Neutrophil (primary cell): ENCODE results near the gene THSD4.

ENCODE experiments used
- H3K27ac ChIP-seq: fragments of 200-600 bp; sonication (generic); 2 replicates; pipeline ENCODE4 v1.5.1; 2016; ENCODE audit warnings: mild to moderate bottlenecking, moderate library complexity
- H3K27me3 ChIP-seq: fragments of 200-600 bp; sonication (generic); 2 replicates; pipeline ENCODE4 v1.6.0; 2016; ENCODE audit warnings: mild to moderate bottlenecking
- H3K36me3 ChIP-seq: fragments of 200-600 bp; sonication (generic); 2 replicates; pipeline ENCODE4 v1.5.1; 2017
- H3K4me1 ChIP-seq, 2 experiments: fragments of 200-600 bp in 1 of 2; sonication (generic) in 1 of 2; 1 replicate in 1 of 2; 2 replicates in 1 of 2; pipeline versions ENCODE4 v1.5.1 to v1.6.1; 2013 to 2016; ENCODE audit warnings: low read depth in 1 of 2, low read length in 1 of 2, mild to moderate bottlenecking in 1 of 2, moderate library complexity in 1 of 2; ENCODE audit not compliant: control insufficient read depth in 1 of 2, insufficient read depth in 1 of 2
- H3K4me3 ChIP-seq, 2 experiments: fragments of 200-600 bp in 1 of 2; sonication (generic) in 1 of 2; 1 replicate in 1 of 2; 2 replicates in 1 of 2; pipeline ENCODE4 v1.5.1; 2013 to 2016; ENCODE audit warnings: low read depth in 1 of 2, low read length in 1 of 2, mild to moderate bottlenecking in 1 of 2, moderate library complexity in 1 of 2
- H3K9me3 ChIP-seq: fragments of 200-600 bp; sonication (generic); 2 replicates; pipeline ENCODE4 v1.5.1; 2016
- CTCF ChIP-seq: fragments of 200-600 bp; sonication (generic); IDR thresholded peaks from 2 replicates; pipeline ENCODE4 v1.5.1; 2016; ENCODE audit warnings: antibody characterized with exemption

The THSD4 gene

GRCh38 chr15:71106802-71107500, 8.3 kb upstream of the THSD4 start:
- no peak for TF ChIP-seq CTCF
- H3K4me1 ChIP-seq, result no peaks in the 10 kb centered on the region
- peaks cover 29% of the 10 kb centered on the region for H3K27me3 ChIP-seq
- H3K36me3 ChIP-seq, result no peaks in the 10 kb centered on the region
- H3K9me3 ChIP-seq, result no peaks in the 10 kb centered on the region
- no peak overlapping the region for H3K4me3 ChIP-seq
- no peak overlapping the region for H3K27ac ChIP-seq

GRCh38 chr15:71107501-71107815, 7.8 kb upstream of the THSD4 start:
- TF ChIP-seq CTCF, result no peak
- Histone ChIP-seq H3K27me3 (peaks cover 34% of the 10 kb centered on the region), H3K9me3 (no peaks in the 10 kb centered on the region), H3K4me3 (no peak overlapping the region), H3K36me3 (no peaks in the 10 kb centered on the region), H3K27ac (no peak overlapping the region), H3K4me1 (no peaks in the 10 kb centered on the region)

- H3K4me1 ChIP-seq, result no peaks in the 10 kb centered on the region
- no peak overlapping the region for H3K27ac ChIP-seq
- no peak overlapping the region for H3K4me3 ChIP-seq
- no peak for TF ChIP-seq CTCF
- H3K9me3 ChIP-seq, result no peaks in the 10 kb centered on the region
- no peaks in the 10 kb centered on the region for H3K36me3 ChIP-seq
- H3K27me3 ChIP-seq, result peaks cover 45% of the 10 kb centered on the region
These were observed 6.1 kb upstream of the THSD4 start for GRCh38 chr15:71109130-71109529.

- no peaks in the 10 kb centered on the region for H3K4me1 ChIP-seq
- H3K4me3 ChIP-seq, result no peak overlapping the region
- no peak overlapping the region for H3K27ac ChIP-seq
- H3K27me3 ChIP-seq, result peaks cover 45% of the 10 kb centered on the region
- no peaks in the 10 kb centered on the region for H3K36me3 ChIP-seq
- TF ChIP-seq CTCF, result no peak
- no peaks in the 10 kb centered on the region for H3K9me3 ChIP-seq
These were observed 5.4 kb upstream of the THSD4 start for GRCh38 chr15:71109905-71110304.

- H3K9me3 ChIP-seq, result no peaks in the 10 kb centered on the region
- no peak overlapping the region for H3K4me3 ChIP-seq
- H3K27me3 ChIP-seq, result peaks cover 51% of the 10 kb centered on the region
- peaks cover 0 to 3% of the 10 kb centered on the region in 2 experiments for H3K4me1 ChIP-seq
- no peak overlapping the region for H3K27ac ChIP-seq
- H3K36me3 ChIP-seq, result no peaks in the 10 kb centered on the region
- no peak for TF ChIP-seq CTCF
These were observed 4.7 kb upstream of the THSD4 start for GRCh38 chr15:71110405-71111180.
